Cardiac ventricle fibroblast (primary cell): ENCODE measurements around the gene INSYN2B. TPM values are rescaled to one million over a fixed set of nuclear protein-coding genes. Genes with fewer than 3 reads are reported as not detected.

Source experiments
- total RNA-seq: library from RNA; depleted of rRNA; stranded (reverse); fragments of >200 nt; gene quantifications from 2 replicates; pipeline ENCODE4 v1.2.3, GENCODE V29; 2015

The INSYN2B gene
- 10.7 and 14.5 TPM in 2 replicates for total RNA-seq

GRCh38 chr5:169980418-169981053, at the start of gene INSYN2B:
Gene INSYN2B, minus strand, starts transcription at chr5:169980495. Its CDS starts 96,597 bp downstream, at chr5:169883898.

Other genes with a start within 250 kb of the INSYN2B start
- not detected in 2 replicates for gene FOXI1, start 125.4 kb upstream of the INSYN2B start, total RNA-seq